CD4-positive, alpha-beta T cell (primary cell): ENCODE data around the gene FAM120B. TPM values are rescaled to one million over a fixed set of nuclear protein-coding genes. Genes with fewer than 3 reads are reported as not detected.

ENCODE experiments used
- ATAC-seq: fragments of 200-7000 bp; cut with Tn5 transposase; one replicate; pipeline ENCODE4 v1.10.0; 2022; ENCODE audit warnings: mild to moderate bottlenecking; ENCODE audit not compliant: poor library complexity
- CTCF ChIA-PET: fragments of 350-600 bp; sonication (Branson Sonifier 250); formaldehyde crosslinking; loops from one replicate; lab custom pipeline; 2021; ENCODE audit warnings: antibody characterized with exemption, inconsistent platforms; lab: Charles Lee
- POLR2A ChIA-PET: fragments of 350-600 bp; sonication (Branson Sonifier 250); formaldehyde crosslinking; loops from one replicate; lab custom pipeline; 2021; ENCODE audit warnings: antibody characterized with exemption, inconsistent platforms; lab: Charles Lee
- DNase-seq, 14 experiments: peaks; one replicate each; pipeline ENCODE4 v3.0.0-alpha.2; 2013 to 2020; ENCODE audit warnings: mixed read lengths in 2 of 14
- H3K27ac ChIP-seq, 2 donors: one replicate each; pipeline versions ENCODE4 v1.5.1 to v1.7.0; 2013; ENCODE audit warnings: low read length in 2 of 2, low read depth in 1 of 2, mild to moderate bottlenecking in 1 of 2
- H3K27me3 ChIP-seq, 2 experiments: 1 replicate in 1 of 2; 2 replicates in 1 of 2; pipeline versions ENCODE4 v1.6.1 to v1.7.0; 2013; ENCODE audit warnings: low read length in 2 of 2, control low read depth in 1 of 2, mild to moderate bottlenecking in 1 of 2, moderate library complexity in 1 of 2; ENCODE audit not compliant: insufficient read depth in 2 of 2, control insufficient read depth in 1 of 2
- H3K36me3 ChIP-seq: one replicate; pipeline ENCODE4 v1.6.1; 2013; ENCODE audit warnings: low read length, control low read depth; ENCODE audit not compliant: insufficient read depth
- H3K4me1 ChIP-seq: one replicate; pipeline ENCODE4 v1.6.1; 2013; ENCODE audit warnings: low read length, control low read depth; ENCODE audit not compliant: insufficient read depth
- H3K4me3 ChIP-seq: one replicate; pipeline ENCODE4 v1.5.1; 2013; ENCODE audit warnings: mild to moderate bottlenecking, low read length, moderate library complexity
- H3K9me3 ChIP-seq, 2 experiments: 1 replicate in 1 of 2; 2 replicates in 1 of 2; pipeline versions ENCODE4 v1.6.1 to v1.7.0; 2013; ENCODE audit warnings: low read length in 2 of 2, mild to moderate bottlenecking in 2 of 2, control low read depth in 1 of 2, moderate library complexity in 1 of 2; ENCODE audit not compliant: control insufficient read depth in 1 of 2, insufficient read depth in 1 of 2
- H3K27ac Mint-ChIP-seq: one replicate; pipeline ENCODE4 v1.8.0; 2020; ENCODE audit warnings: mixed read lengths
- H3K27me3 Mint-ChIP-seq: one replicate; pipeline ENCODE4 v1.8.0; 2021; ENCODE audit warnings: mixed read lengths
- H3K36me3 Mint-ChIP-seq: one replicate; pipeline ENCODE4 v1.8.0; 2021; ENCODE audit warnings: low read depth, mixed read lengths
- H3K4me1 Mint-ChIP-seq: one replicate; pipeline ENCODE4 v1.8.0; 2021; ENCODE audit warnings: low read depth, mixed read lengths
- H3K4me3 Mint-ChIP-seq: one replicate; pipeline ENCODE4 v1.8.0; 2020; ENCODE audit warnings: mild to moderate bottlenecking, mixed read lengths
- H3K9me3 Mint-ChIP-seq: one replicate; pipeline ENCODE4 v1.8.0; 2020; ENCODE audit warnings: mixed read lengths
- intact Hi-C, 2 experiments: fragments of 100-400 bp; cut with DNase I in 1 of 2; cut with micrococcal nuclease in 1 of 2; formaldehyde crosslinking; loops; one replicate each; pipeline versions ENCODE4 v1.15.1 to v1.9.0; 2023 to 2025; cut with DNase I, micrococcal nuclease
- total RNA-seq, 174 experiments: library from RNA in 2 of 174; stranded (reverse) in 2 of 174; gene quantifications; one replicate each; pipeline ENCODE4 v1.2.3 and lab custom pipeline; 2021 to 2026
- TF ChIP-seq, protein P1 (sequence below): fragments of 200-600 bp; IDR thresholded peaks from one replicate; pipeline ENCODE4 v1.8.0; 2022; ENCODE audit warnings: antibody characterized with exemption, mild to moderate bottlenecking

Gene FAM120B
- total RNA-seq, 2 experiments from 2014 or later = 24.1 to 26.7 TPM

DNA sequence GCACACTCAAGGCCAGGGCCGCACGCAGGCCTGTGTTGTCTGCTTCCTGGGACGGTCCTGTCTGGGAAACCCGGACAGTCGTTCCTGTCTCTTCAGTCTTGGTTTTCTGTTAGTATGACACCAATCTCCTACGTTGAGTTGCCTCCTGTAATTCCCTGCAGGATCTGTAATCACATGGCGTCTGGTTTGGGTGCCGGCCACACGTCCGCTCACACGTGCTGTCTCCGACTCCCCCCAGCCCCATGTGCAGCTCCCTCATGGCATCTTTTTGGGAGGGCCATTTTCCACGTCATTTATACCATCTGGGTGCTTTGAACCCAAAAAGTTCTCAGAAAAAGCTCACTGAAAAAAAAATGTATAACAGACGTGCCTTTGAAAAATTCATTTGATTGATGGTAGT lies 38.9 kb upstream of the FAM120B start:
- DNase-seq (no peak), ATAC-seq (no peak)
- H3K36me3 Mint-ChIP-seq = peaks cover 6% of the 10 kb centered on the region
- intact Hi-C loops = no loop called here
- Histone ChIP-seq H3K4me3 (no peak overlapping the region), H3K4me1 (peaks cover 19% of the 10 kb centered on the region), H3K27ac (no peak overlapping the region), H3K9me3 (peaks cover 0 to 14% of the 10 kb centered on the region in 2 experiments), H3K36me3 (no peaks in the 10 kb centered on the region), H3K27me3 (peaks cover 0 to 2% of the 10 kb centered on the region in 2 experiments)
- H3K4me3 Mint-ChIP-seq = no peak overlapping the region
- POLR2A ChIA-PET = no interaction called here
- H3K27me3 Mint-ChIP-seq = no peaks in the 10 kb centered on the region
- CTCF ChIA-PET = no interaction called here
- no peaks in the 10 kb centered on the region for H3K9me3 Mint-ChIP-seq
- H3K27ac Mint-ChIP-seq = no peak overlapping the region
- TF ChIP-seq, protein P1, sequence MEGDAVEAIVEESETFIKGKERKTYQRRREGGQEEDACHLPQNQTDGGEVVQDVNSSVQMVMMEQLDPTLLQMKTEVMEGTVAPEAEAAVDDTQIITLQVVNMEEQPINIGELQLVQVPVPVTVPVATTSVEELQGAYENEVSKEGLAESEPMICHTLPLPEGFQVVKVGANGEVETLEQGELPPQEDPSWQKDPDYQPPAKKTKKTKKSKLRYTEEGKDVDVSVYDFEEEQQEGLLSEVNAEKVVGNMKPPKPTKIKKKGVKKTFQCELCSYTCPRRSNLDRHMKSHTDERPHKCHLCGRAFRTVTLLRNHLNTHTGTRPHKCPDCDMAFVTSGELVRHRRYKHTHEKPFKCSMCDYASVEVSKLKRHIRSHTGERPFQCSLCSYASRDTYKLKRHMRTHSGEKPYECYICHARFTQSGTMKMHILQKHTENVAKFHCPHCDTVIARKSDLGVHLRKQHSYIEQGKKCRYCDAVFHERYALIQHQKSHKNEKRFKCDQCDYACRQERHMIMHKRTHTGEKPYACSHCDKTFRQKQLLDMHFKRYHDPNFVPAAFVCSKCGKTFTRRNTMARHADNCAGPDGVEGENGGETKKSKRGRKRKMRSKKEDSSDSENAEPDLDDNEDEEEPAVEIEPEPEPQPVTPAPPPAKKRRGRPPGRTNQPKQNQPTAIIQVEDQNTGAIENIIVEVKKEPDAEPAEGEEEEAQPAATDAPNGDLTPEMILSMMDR = no peak
- peaks cover 17% of the 10 kb centered on the region for H3K4me1 Mint-ChIP-seq

DNA sequence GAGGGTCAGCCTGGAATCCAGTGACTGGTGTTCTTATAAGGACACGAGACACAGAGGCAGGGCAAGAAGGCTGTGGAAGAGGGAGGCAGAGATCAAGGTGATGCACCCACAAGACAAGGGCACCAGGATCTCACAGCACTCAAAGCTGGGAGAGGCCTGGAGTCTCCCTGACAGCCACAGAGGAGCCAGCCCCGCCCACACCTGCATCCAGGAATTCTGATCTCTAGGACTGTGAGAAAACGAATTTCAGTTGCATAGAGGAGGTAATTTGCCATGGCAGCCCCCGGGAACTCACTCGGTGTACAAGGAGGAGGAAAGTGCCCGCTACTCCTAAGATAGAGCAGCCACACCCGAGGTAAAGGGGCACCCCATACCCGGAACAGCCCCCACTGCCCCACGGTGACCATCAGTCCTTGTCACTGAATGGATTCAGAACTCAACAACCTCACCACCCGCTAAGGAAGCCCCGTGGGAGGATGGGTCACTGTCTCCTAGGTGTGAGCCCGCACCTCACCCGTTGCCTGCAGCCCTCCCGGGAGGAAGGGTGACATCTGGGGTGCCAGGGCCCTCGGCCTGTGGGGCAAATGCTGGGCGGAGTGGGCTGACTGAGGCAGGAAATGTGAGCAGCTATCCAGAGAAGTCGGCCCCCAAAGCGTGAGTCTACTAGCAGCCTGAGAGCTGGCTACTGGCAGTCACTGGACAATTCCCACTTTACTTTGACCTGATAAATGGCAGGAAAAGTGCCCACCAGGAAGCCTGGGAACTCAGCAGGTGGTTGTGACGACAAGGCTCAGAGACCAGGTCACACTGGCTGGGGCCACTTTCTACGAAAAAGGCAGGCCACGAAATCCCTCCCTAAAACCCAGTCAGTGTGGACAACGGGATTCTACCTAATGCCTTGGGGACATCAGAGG lies 38.1 kb upstream of the FAM120B start:
- no peak overlapping the region for H3K4me3 Mint-ChIP-seq

DNA sequence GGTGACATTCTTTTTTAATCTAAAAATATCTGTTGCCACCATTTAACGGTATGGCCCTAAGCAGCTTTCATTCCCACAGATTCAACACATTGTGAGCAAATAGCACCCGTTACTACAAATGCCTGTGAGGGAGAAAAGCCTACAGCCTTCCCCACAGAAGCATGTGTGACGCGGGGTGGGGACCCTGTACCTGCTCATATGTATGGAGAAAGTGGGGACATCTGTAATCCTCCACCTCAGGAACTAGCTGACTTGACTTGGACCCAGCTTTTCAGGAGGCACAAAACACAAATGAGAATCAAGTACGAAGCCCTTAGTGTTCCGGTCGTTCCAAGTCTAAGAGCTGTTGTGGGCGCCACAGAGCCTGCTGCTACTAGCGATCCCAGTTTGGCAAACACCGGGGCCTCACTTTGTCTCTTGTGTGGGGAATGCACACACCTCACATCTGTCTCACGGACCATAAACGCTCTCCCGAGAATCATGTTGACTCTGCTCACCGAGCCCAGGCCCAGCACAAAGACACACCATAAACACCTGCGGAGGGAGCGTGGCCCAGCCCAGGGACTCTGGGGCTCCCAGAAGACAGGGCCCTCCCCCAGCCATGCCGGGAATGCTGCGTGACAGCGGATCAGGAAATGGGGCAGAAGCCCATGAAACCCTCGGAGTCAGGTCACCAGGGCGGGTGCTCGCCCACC lies 37.3 kb upstream of the FAM120B start:
- peaks cover 0 to 29% of the 10 kb centered on the region in 2 experiments for H3K9me3 ChIP-seq
- no peak overlapping the region for H3K27ac ChIP-seq
- POLR2A ChIA-PET = interaction anchor here (1.3 kb wide), 1 partner anchor 11 kb away, joined by 3 read pairs; no protein-coding TSS in a partner anchor
- Mint-ChIP-seq H3K27me3 (no peaks in the 10 kb centered on the region), H3K4me1 (peaks cover 17% of the 10 kb centered on the region), H3K27ac (no peak overlapping the region), H3K9me3 (no peaks in the 10 kb centered on the region), H3K4me3 (peak overlapping the region; percentile 54), H3K36me3 (peaks cover 13% of the 10 kb centered on the region)
- peaks cover 30% of the 10 kb centered on the region for H3K4me1 ChIP-seq
- intact Hi-C loops = no loop called here
- no peak overlapping the region for H3K4me3 ChIP-seq
- CTCF ChIA-PET = no interaction called here
- ATAC-seq (no peak), DNase-seq (no peak)
- TF ChIP-seq, protein P1 = no peak
- no peaks in the 10 kb centered on the region for H3K36me3 ChIP-seq
- peaks cover 0 to 2% of the 10 kb centered on the region in 2 experiments for H3K27me3 ChIP-seq

More for the DNA sequence above, 38.1 kb upstream of the FAM120B start:
- H3K4me1 ChIP-seq = peaks cover 26% of the 10 kb centered on the region
- Mint-ChIP-seq H3K27ac (no peak overlapping the region), H3K27me3 (no peaks in the 10 kb centered on the region), H3K36me3 (peaks cover 7% of the 10 kb centered on the region), H3K4me1 (peaks cover 17% of the 10 kb centered on the region), H3K9me3 (no peaks in the 10 kb centered on the region)
- no peaks in the 10 kb centered on the region for H3K36me3 ChIP-seq
- H3K27me3 ChIP-seq = peaks cover 0 to 2% of the 10 kb centered on the region in 2 experiments
- POLR2A ChIA-PET = interaction anchor here (1.3 kb wide), 1 partner anchor 12 kb away, joined by 3 read pairs; no protein-coding TSS in a partner anchor
- H3K4me3 ChIP-seq = no peak overlapping the region
- intact Hi-C loops = no loop called here
- H3K9me3 ChIP-seq = peaks cover 0 to 21% of the 10 kb centered on the region in 2 experiments
- CTCF ChIA-PET = no interaction called here
- DNase-seq = no peak
- H3K27ac ChIP-seq = no peak overlapping the region
- ATAC-seq = no peak
- TF ChIP-seq, protein P1 = no peak
